ENCODE data around the gene DPY19L3.
"Not testable (repeated sequence)": the region's sequence is repeated elsewhere in the genome, so short reads cannot be mapped to it uniquely, and the experiment has no call there.

Gene DPY19L3

DNA sequence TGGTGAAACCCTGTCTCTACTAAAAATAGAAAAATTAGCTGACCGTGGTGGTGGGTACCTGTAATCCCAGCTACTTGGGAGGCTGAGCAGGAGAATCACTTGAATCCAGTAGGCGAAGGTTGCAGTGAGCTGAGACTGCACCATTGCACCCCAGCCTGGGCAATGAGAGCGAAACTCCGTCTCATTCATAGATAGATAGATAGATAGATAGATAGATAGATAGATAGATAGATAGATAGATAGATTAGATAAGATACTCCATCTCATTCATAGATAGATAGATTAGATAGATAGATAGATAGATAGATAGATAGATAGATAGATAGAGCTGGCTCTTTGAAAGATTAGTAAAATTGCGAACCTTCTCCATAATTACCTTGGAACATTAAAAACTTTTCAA is 42.0 kb downstream of the DPY19L3 start:
- not testable (repeated sequence) for DNase-seq

GRCh38 chr19:32448026-32448425 is 42.5 kb downstream of the DPY19L3 start:
- no peak for DNase-seq

DNA sequence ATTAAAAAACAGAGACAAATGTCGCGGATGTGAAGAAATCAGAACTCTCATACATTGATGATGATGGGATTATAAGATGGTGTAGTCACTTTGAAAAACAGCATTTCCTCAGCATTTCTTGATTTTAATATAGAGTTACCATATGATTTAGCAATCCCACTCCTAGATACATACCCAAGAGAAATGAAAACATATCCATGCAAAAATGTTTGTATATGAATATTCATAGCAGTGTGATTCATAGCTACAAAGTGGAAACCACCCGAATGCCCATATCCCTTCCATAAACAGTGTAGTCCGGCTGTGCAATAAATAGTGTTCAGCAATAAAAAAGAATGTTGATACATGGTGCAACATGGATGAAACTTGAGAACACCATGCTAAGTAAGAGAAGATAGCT is 44.6 kb downstream of the DPY19L3 start:
- no peak for DNase-seq

- DNase-seq: no peak
Observed at GRCh38 chr19:32453736-32454135, 48.2 kb downstream of the DPY19L3 start.

GRCh38 chr19:32456406-32456805 is 50.8 kb downstream of the DPY19L3 start:
- no peak for DNase-seq

- DNase-seq: no peak
Observed at GRCh38 chr19:32457571-32458158, 52.1 kb downstream of the DPY19L3 start.

DNA sequence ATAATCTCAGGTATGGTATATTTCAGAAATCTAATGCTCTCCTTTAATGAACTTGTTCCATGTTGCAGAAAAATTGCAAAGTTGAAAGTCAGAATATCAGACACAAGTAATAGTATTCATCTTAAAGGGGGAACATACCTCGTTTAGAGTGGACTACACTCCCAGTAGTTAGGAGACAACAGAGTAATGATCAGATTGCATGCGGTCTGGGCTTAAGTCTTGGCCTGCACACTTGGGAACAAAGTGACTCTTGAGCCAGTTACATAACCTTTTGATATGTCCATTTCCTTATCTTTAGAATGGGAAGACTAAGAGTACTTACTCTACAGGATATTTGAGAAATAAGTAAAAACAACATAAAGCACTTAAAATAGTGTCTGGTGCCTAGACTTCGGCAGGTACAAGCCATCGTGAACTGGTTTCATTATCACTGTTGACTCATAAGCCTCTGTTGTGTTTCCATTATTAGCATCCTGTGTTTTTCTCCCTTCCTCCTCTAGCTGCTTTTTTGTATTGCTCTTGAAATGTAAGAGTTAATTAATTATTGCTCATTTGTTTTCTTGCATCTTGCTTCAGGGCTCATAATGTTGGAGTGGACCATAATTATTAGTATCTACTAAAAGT is 53.0 kb downstream of the DPY19L3 start:
- DNase-seq: no peak

DNA sequence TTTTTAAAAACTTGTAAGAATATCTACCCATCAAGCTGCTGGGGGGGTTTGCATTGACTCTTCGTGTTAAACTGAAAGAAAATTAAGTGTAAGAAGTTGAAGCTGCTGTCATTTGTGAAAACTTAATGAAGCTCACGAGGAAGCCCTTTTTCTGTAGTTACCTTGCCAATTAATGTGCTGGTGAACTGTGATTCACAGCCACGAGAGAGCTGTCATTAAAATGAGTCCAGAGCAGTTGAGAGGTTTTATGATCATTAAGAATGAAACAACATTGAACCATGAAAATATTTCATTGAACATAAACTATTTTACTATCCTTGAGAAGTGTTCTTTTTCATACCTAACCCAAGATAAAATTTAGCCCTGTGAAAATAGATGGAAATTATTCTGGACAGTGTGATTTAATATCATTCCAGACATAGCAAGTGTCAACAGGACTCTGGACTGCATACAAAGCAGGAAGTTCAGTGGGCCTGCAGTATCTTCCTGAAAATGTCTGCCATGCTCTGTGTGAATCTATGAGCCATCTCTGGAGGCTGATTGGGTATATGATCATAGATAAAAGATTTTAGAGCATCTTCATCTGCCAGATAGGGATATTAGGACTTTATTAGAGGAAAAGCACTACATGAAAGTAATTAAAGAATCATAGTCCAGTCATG is 53.8 kb downstream of the DPY19L3 start:
- no peak for DNase-seq

DNA sequence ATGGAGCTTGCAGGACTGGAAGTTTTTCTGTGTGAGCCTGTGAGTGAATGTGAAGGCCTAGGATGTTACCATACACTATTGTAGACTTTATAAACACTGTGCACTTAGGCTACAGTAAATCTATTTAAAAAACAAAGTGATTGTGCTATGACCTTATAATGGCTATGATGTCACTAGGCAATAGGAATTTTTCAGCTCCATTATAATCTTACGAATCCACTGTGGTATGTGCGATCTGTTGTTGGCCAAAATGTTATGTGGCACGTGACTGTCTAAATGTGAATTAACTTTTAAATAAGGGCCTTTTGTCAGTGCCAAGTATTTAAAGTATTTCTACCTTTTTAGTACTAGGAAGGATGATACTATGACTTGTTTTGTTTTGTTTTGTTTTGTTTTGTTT is 54.9 kb downstream of the DPY19L3 start:
- DNase-seq: no peak

DNA sequence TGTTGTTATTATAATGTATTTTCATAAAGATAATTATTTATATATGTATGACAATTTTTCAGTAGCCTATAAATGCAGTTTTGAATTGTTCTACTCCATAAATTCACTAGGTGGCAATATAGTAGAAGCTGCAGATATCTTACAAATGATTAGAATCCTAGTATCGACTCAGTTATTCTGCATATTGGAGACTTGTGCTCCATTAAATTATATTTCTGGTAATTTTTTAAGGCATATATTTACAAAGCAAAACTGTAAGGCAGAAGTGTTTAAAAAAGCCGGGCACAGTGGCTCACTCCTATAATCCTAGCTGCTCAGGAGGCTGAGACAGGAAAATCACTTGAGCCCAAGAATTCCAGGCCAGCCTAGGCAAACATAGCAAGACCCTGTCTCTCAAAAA is 58.7 kb downstream of the DPY19L3 start:
- DNase-seq: no peak

DNA sequence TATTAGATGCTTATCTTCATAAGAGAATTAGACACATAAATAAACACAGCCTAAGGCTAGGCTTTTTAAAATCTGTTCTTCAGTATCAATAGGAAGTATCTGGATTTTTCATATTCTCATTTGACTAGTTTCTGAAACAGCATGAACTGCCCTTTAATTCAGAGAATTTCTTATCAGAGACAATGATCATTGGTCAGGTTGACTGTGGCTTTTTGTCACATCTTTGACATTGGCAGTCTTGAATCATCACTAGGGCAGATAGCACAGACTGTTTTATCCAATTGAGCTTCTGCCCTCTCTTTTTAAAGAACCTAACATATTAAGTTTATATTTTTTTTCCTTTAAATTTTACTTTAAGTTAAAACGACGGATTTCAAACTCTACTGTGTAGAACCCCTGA is 59.6 kb downstream of the DPY19L3 start:
- no peak for DNase-seq

GRCh38 chr19:32469795-32470194 is 64.2 kb downstream of the DPY19L3 start:
- no peak for DNase-seq

DNA sequence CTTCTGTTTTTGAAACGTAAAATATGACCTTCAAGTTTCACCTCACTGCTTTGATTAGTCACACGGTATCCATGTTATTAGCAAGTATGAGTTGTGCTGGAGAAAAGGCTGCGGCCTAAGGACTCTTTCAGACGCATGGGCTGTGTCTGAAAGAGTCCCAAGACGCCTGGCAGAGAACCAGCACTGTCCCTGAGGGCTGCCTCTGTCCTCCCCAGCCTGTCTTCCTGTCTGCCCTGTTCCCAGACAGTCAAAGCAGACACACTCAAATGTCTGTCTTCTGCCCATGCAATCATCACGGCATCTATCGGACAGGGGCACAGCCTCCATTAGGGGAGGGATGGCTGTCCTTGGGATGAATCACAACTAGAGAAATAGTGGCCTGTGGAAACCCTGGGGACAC is 65.5 kb downstream of the DPY19L3 start:
- DNase-seq: no peak

DNA sequence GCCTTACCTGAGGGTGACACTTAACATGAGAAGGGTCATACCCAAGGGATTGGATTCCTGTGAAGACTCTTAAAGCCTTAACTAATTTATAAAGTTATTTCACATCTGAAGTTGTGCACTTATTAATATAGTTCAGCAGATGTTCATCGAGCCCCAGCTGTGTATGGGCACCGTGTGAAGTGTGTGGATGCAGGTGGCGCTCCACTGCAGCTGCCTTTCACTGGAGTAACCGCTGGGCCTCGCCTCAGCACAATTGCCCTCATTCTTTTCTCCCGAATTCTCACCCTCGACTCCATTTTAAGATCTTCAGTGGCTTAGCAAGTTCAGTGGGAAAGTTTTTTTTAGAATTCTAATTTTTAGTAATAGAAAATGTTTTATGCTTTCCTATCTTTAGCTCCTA is 66.2 kb downstream of the DPY19L3 start:
- DNase-seq: no peak

DNA sequence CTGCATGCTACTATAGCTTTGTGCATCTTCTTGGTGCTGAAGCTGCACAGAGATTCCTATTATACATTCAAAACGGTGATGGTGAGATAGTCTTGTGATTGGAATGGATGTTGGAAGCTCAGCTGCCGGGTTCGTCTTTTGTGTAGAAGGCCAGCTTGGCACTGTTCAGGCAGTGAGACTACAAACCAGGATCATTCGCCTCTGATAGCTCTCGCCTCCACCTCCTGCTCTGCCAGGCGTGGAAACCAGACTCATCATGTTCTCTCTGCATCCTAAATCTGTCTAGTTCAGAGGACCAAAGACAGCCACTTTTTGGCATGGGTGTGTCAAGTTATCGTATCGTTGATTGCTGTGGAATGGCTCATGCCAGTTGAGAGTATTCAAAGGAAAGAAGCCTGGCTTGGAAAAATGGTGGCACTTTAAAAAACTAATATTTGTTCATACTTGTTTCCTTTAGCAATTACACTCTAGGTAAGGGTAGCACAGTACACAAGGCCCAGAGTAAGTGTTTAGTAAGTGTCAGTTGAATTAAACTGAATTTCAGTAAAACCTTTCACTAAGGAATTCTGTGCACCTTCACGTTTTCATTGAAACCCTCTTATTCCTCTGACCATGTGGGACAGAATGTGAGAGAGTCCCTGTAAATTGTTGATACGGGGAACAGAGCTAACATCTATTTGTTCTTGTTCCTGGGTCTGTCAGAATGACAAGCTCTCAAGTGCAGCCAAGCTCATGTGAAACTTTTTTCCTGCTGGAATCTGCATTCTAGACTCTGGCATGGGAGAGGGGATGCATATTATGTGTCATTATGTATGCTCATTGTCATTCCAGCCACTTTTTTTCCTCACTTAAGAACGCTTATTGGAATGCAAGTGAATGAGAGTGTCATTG is 69.8 kb downstream of the DPY19L3 start:
- no peak for DNase-seq

DNA sequence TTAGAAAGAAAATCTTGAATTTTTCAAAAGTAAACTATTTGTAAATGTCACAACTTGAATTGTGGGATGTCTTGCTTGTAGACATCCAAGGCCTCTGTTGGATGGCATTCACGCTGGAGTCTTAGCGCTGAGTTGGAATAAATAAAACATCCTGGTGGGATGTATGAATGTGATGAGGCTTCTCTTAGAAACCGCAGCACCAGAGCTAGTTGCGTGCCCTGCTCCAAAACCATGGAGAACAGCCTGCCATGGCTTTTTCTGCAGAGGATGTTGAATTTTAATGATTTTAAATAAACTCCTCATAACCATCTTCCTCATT is 70.4 kb downstream of the DPY19L3 start:
- no peak for DNase-seq

GRCh38 chr19:32480321-32480720 is 74.8 kb downstream of the DPY19L3 start:
- DNase-seq: no peak

DNA sequence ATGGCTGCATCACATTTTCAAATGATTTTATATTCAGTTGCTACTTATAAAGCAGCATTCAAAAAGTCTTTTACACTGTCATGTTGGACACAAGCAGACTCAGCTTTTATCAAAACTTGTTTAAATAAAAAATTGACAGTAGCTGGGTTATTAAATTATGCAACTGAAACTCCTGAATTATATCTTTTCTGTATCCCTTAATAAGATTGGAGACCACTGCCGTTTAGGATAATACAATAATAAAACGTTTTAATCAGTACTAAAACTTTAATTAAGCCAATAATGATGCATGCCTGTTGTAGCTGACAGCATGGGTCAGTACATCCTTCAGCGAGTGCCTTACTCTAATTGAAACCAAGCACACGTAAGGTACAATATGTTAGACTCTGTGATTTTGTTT is 78.0 kb downstream of the DPY19L3 start:
- no peak for DNase-seq

GRCh38 chr19:32489971-32490370 is 84.4 kb downstream of the DPY19L3 start:
- no peak for DNase-seq

DNA sequence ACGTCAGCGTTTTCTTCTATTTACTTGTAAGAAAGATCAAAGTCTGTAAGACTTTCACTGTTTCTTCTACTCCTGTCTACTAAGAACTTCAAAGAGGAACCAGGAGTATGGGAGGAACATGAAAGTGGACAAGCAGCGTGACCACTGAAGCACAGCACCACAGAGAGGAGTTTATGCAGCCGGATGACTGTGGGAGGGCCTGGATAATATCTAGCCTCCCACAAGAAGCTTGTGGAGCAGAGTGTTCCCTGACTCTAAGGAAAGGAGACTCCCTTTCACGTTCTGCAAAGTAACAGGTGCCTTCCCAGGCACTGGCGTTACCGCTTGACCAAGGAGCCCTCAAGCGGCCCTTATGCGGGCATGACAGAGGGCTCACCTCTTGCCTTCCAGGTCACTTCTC is 91.8 kb downstream of the DPY19L3 start:
- no peak for DNase-seq

DNA sequence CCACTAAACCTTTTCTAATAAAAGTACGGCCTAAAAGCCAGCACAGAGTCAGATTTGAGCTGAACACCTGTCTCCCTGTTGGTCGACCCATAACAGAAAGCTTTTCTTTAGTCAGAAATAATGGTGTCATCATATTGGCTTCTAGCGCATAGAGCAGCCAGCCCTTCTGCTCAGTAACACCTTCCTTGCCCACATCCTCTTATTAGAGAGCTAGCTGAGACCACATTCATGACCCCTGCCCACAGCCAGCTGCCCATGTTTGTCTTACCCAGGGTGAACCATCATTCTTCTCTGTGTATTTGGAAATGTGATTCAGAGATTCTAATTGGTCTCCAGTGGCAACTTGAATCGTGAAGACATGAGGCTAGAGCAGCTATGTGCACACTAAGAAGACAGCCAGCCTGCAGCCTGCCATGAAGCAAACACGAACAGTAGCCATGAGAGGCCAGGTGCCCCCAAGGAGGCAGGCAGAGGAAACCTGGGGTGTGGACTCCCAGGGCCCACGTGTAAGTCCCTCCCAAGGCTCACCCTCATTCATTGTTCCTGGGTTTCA is 93.2 kb downstream of the DPY19L3 start:
- DNase-seq: no peak

- DNase-seq: not testable (repeated sequence)
Observed at GRCh38 chr19:32512498-32512897, 106.9 kb downstream of the DPY19L3 start.

DNA sequence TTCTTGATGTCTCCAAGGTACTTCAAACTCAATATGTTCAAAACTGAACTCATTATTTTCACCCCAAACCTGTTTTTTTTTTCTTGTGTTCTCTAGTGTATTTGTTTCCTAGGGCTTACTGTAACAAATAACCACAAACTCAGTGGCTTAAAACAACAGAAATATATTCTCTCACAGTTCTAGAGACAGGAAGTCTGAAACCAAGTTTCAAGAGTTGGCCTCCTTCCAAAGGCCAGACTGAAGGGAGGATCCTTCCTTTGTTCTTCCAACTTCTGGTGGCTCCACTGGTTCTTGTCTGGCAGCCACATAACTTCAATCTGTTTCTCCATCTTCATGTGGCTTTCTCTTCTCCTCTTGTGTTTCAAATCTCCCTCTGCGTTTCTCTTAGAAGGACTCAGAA is 113.5 kb downstream of the DPY19L3 start:
- DNase-seq: no peak

GRCh38 chr19:32522967-32523366 is 117.4 kb downstream of the DPY19L3 start:
- DNase-seq: no peak

Data from NCI-H226 (cell line).